HS-5 (cell line): ENCODE measurements around the gene CLCNKB.
"Not testable (repeated sequence)": the region's sequence is repeated elsewhere in the genome, so short reads cannot be mapped to it uniquely, and the experiment has no call there.

ENCODE experiments used
- DNase-seq: peaks from one replicate; pipeline ENCODE4 v3.0.0-alpha.2; 2012; ENCODE audit warnings: low read depth

The CLCNKB gene

DNA sequence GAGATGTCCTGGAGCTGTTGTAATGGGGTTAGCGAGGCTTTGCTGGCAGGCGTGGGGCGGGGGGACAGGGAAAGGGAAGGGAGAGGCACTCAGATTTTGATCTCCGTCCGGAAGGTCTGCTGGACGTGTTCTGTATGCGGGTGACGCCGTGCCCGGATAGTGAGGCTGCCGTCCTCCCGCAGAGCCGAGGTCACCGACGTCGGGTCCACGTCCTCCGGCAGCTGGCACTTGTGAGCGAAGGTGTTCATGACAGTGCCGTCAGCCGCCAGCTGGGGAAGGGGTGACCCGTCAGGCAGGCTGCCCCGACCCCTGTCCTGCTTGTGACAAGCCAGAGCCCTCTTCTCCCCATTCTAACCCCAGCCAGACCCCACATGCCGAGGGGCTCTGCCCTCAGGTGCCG lies 28.1 kb upstream of the CLCNKB start:
- DNase-seq, result no peak

DNA sequence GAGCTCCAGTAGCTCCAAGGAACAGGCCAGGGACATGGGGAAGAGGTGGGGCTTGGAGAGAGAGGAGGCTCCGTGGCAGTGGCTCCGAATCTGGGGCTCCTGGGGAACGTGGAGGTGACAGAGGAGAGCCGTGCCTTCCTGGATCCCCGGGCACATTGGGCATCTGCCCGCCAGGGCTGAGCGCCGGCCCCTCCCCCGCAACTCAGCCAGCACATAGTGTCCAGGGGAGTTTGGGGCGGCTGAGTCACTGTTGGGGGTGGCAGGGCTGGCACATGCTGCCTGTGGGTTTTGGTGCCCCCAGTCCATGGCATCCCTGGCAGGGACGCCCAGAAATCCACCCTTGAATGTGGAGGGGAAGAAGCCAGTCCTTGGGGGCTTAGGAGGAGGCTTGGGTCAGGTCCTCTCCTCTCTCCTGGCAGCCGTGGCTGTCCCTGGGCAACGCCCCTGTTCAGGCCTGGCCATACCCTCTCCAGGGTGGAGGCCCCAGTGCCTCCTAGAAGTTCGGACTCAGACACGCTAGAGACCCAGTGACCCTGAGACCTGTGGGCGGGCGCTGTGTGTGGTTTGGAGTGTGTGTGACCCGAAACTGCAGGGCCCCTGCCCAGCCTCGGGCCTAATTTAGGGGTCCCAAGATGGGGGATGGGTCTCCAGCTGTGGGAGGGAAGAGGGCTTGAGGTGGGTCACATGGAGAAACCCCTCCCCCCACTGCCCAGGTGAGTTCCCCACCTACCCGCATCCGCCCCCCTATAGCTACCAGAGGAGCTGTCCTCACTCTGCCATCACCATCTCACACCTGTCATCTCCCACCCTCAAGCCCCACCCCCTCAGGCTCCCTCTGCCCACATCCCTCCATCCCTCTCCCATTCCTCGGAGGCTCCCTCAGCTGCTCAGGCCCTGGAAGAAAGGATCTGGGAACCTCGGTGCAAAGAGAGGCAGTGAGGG lies 27.4 kb upstream of the CLCNKB start:
- DNase-seq, result no peak

DNA sequence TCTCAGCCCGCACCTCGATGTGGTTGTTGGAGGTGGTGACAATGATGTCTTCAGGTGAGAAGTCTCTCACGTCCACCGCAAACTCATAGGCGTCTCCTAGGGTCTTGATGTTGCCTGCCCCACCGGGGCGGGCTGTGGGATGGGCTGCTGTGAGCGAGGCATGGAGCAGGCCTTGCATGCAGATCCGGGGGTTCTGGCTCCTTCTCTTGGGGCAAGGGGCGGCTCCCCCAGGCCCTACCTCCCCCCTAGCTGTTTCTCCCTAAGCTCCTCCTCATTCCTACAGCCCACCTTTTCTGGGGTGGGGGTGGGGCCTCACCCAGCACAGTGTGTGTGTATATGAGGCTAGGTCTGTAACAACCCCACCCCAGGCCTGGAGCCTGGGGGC lies 26.5 kb upstream of the CLCNKB start:
- no peak for DNase-seq

DNA sequence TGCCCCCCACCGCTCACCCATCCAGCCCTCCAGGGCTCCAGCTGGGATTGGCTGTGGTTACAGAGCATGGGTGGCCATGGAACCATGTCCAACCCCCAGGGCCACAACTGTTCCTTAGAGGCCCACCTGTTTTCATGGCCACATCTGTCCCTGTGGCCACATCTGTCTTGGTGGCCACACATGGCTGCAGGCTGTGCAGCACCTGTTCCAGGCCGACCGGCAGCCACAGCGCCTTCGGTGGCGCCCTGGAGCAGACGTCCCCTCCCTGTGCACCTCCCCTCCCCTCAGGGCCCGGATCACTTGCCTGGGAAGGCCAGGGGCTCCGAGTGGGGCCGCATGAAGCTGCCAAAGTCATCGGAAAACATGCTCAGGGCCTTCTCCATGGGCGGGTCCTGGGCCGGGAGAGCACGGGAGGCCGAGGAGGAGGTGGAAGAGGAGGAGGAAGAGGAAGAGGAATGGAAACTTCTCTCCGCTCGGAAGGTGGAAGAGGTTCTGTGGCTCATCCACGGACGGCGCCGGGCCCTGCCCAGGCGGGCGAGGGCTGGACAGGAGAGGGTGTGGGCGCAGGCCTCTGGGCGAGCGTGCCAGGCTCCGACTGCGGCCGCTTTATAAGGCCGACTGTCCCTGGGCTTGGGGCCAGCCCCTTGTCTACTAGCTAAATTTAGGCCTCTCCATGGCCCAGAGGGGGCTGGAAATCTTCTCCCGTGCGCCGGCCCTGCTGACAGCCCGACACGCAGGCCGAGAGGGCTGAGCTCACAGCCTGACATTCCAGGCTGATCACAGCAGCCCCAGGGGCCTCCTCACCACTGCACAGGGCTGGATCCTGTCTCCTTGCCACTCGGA lies 25.9 kb upstream of the CLCNKB start, which contains the start of gene HSPB7:
TSS of gene HSPB7 (minus strand) at position 583 of the 843 bp plus-strand sequence. CDS start at position 503, 80 bp downstream.
- DNase-seq, result no peak

GRCh38 chr1:16018308-16018707 lies 25.3 kb upstream of the CLCNKB start:
- no peak for DNase-seq

DNA sequence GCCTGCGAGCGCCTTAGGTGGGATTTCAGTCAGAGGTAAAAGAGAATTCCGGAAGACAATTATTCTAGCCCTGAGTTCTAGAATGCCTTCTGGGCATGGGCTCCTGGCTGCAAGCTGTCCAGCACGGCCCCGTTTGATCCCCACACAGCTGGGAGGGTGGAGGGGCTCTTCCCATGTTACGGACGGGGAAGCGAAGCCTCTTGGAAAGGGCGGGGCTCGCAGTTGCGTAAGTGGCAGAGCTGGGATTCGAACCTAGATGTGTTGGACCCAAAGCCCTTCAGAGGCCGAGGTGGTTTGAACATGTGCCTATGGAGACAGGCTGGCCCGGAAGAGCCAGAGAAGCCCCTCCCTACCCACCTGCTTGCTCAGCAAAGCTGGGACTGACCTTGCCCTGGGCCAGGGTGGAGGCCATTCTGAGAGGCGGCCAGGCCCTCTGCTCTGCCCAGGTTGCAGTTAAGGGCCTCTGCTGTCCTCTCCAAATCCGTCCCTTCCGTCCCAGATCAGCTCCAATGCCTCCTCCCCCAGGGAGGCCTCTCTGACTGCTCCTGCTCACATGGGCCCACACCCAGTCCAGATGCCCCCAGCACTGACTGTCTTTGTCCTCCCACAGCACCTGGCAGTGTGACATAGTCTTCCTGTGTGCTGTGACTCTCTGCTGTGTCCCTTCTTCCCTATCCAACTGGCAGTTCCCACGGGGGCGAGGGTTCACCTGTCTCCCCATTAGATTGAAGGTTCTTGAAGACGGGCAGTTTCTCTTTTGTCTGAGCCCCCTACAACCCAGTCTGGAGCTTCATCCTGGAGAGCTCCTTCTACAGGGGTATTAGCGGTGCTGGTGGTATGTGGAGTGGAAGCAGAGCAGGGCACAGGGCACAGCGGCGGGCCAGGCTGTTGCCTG lies 24.6 kb upstream of the CLCNKB start:
- DNase-seq, result no peak

- DNase-seq, result no peak
Measured at GRCh38 chr1:16019644-16020277, 23.8 kb upstream of the CLCNKB start.

DNA sequence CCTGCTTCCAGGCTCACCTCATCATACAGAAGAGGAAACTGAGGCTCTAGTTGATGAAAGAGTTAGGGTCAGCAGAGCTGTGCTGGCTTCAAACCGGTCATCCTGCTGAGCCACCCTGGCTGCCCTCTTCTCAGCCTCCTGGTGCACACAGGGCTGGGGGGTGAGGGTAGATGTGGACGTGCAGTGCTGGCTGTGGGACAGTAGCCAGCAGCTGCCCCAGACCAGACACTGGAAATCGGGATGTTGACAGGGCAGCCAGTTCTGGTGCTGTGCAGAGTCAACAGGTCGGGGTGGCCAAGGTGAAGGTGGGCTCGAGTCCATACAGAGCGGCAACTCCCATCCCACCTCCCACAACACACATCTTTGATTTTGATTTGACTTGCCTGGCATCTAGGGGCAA lies 23.3 kb upstream of the CLCNKB start:
- no peak for DNase-seq

- DNase-seq, result not testable (repeated sequence)
Measured at GRCh38 chr1:16020878-16021277, 22.7 kb upstream of the CLCNKB start.

- DNase-seq, result no peak
Measured at GRCh38 chr1:16021681-16022080, 21.9 kb upstream of the CLCNKB start, which contains the start of gene CLCNKA. Gene CLCNKA, plus strand, starts transcription at chr1:16022036. Its CDS starts 584 bp downstream, at chr1:16022620.

- no peak for DNase-seq
Measured at GRCh38 chr1:16022393-16022792, 21.2 kb upstream of the CLCNKB start.

GRCh38 chr1:16023050-16023653 lies 20.4 kb upstream of the CLCNKB start:
- no peak for DNase-seq

GRCh38 chr1:16026302-16026701 lies 17.3 kb upstream of the CLCNKB start:
- DNase-seq, result not testable (repeated sequence)

DNA sequence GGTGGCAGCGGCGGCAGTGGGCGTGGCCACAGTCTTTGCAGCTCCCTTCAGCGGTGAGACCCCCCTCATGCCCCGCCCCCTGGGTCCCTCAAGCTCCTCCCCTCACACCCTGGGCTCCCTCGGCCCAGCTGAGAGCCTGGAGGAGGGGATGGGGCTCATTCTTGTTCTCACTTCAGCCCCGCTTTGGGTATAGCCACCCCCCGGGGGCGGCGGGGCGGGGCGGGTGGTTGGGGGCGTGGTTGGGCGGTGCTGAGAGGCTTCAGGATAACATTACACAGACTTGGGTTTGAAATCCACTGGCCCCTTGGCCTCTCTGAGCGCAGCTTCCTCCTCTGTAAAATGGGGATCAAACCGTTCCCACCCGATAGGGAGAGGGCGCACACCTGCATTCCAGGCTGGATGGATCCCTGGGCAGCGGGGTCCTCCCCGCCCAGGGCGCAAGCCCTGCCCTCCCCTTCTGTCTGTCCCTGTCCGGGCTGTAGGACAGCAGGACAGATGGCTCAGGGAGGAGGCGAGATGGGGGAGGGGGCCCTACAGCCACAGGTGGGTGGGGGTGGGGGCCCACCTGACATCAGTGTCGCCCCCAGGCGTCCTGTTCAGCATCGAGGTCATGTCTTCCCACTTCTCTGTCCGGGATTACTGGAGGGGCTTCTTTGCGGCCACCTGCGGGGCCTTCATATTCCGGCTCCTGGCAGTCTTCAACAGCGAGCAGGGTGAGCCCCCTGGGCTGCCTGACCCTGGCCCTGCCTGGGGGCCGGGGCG lies 16.7 kb upstream of the CLCNKB start:
- DNase-seq, result no peak

DNA sequence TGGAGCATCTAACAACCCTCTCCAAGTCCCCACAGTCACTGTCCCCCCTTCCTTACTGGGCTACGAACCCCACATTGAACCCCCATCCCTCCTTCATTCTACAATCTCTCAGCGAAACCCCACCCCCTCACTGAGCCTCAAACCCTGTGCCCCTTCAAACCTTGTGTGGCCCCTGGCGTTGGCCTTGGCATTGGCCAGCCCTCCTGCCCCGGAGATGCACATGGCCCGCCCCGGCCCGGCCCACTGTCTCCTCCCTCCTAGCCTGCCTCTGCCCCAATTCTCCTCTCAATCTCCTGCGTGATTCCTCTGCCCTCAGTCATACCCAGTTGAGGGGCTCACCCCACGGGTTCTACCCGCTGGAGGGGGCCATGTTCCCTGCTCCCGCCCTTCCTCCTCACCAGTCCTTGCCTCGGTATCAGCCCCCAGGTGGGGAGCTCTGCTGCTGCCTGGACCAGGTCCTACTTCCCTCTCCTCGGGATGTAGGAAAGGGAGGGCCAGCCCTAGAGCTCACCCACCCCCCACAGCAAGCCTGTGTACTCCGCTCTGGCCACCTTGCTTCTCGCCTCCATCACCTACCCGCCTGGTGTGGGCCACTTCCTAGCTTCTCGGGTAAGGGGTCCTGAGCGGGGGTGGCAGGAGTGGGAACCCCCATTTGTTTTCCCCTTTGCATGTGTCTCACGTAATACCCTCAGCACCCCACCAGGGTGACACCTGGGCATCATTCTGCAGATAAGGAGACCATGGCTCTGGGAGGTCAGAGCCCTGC lies 15.2 kb upstream of the CLCNKB start:
- DNase-seq, result no peak

DNA sequence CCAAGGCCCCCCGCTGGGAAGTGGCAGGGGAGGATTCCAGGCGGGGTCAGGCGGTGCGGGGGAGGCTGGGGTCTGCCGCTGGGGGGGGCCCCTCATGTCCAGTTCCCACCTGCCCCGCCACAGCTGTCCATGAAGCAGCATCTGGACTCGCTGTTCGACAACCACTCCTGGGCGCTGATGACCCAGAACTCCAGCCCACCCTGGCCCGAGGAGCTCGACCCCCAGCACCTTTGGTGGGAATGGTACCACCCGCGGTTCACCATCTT lies 14.6 kb upstream of the CLCNKB start:
- not testable (repeated sequence) for DNase-seq

DNA sequence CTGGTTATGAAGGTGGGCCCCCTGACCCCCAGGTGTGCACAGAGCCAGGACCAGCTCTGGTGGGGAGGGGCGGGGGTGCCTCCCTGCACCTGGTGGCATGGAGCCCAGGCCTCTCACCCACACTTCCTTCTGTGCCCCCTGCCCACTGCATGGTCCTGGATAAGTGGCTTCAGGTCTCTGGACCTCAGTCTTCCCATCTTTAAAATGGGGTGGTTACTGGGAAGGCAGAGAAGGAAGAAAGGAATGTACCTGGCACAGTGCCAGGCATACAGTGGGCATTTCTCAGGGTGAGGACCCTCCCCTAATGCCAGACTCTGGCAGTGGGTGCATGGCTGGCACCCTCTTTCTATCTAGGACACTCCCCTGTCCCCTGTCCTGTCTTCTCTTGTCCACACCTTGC lies 14.3 kb upstream of the CLCNKB start:
- no peak for DNase-seq

- no peak for DNase-seq
Measured at GRCh38 chr1:16031551-16031950, 12.0 kb upstream of the CLCNKB start.

DNA sequence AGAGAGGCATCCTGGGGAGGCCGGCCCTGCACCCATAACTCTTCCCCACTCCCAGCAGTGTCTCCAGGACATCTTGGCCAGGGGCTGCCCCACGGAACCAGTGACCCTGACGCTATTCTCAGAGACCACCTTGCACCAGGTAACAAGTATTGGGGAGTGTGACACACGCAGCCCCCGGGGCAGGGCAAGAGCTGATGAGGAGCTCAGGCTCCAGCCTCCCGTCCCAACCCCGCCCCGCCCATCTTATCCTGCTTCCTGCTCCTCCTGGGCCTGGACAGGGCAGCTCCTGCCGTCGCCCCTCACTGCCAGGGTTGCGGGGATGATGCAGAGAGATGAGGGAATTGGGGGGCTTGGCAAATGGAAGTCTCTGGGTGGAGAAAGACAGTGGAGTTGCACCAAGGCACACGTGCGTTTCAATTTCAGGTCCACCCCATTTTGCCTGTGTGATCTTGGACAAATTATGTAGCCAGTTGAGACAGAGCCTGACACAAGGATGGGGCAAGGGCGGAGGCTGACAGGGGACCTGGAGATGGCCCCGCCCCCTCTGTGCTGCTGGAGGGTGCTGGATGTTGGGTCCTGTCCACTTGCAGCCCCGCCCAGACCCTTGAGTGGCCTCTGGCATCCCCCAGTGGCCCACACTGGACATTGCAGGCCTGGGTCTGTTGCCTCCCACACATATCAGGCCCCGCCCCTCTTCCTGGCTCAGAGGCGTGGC lies 11.0 kb upstream of the CLCNKB start:
- peak; percentile 42 for DNase-seq
